Activated naive CD4-positive, alpha-beta T cell treated with anti-CD3 and anti-CD28 coated beads, Interleukin-2, amount 10 ng/mL, durations not matched to agents 7 days and 5 days (primary cell): ENCODE results near the gene RGS7.
"Not testable (repeated sequence)": the region's sequence is repeated elsewhere in the genome, so short reads cannot be mapped to it uniquely, and the experiment has no call there.

Experiments used
- CTCF ChIA-PET: fragments of 350-600 bp; sonication (Branson Sonifier 250); formaldehyde crosslinking; loops from one replicate; lab custom pipeline; 2021; ENCODE audit warnings: antibody characterized with exemption; lab: Charles Lee
- DNase-seq: peaks from one replicate; pipeline ENCODE4 v3.0.0-alpha.2; 2020
- H3K27ac Mint-ChIP-seq: one replicate; pipeline ENCODE4 v1.8.0; 2021; ENCODE audit warnings: mild to moderate bottlenecking, moderate library complexity, mixed read lengths
- H3K27me3 Mint-ChIP-seq: one replicate; pipeline ENCODE4 v1.8.0; 2021; ENCODE audit warnings: mild to moderate bottlenecking, mixed read lengths
- H3K36me3 Mint-ChIP-seq: one replicate; pipeline ENCODE4 v1.8.0; 2021; ENCODE audit warnings: mixed read lengths
- H3K4me1 Mint-ChIP-seq: one replicate; pipeline ENCODE4 v1.8.0; 2021; ENCODE audit warnings: mixed read lengths
- H3K4me3 Mint-ChIP-seq: one replicate; pipeline ENCODE4 v1.8.0; 2021; ENCODE audit warnings: mild to moderate bottlenecking, moderate library complexity, mixed read lengths
- H3K9me3 Mint-ChIP-seq: one replicate; pipeline ENCODE4 v1.8.0; 2021; ENCODE audit warnings: mixed read lengths

RGS7 gene

DNA sequence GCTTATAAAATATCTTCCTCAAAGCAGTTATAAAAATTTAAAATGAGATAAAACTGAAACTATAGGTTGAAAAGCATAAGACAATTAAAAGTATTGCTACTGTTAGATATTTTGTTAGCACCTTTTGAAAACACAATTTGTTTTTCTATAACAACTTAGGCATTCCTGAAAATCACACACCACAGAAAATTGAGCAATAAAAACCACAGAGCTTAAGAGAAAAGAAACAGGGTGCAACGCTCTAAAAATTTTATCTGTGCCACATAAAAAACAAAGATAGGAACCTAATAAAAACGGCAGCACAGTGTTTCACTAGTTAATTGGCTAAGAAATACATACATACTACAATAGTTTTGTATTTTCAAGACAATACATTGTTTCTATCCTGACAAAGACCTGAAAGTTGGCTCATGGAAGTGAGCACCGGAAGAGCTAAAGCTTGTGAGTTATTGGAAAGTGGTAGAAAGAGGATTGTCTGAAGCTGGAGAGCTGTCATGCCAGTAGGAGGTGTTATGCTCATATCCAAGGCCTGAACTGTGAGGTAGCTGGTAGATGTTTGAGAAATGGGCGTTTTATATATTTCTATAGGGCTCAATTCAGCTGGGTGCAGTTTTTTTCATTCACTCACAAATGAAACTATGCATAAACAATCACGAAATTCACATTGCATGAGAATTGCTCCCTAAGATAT, 45.8 kb downstream of the RGS7 start:
- Mint-ChIP-seq H3K9me3 (no peaks in the 10 kb centered on the region), H3K4me1 (no peaks in the 10 kb centered on the region), H3K27ac (no peak overlapping the region), H3K36me3 (no peaks in the 10 kb centered on the region), H3K27me3 (no peaks in the 10 kb centered on the region), H3K4me3 (no peak overlapping the region)
- DNase-seq = no peak
- CTCF ChIA-PET = no interaction called here

DNA sequence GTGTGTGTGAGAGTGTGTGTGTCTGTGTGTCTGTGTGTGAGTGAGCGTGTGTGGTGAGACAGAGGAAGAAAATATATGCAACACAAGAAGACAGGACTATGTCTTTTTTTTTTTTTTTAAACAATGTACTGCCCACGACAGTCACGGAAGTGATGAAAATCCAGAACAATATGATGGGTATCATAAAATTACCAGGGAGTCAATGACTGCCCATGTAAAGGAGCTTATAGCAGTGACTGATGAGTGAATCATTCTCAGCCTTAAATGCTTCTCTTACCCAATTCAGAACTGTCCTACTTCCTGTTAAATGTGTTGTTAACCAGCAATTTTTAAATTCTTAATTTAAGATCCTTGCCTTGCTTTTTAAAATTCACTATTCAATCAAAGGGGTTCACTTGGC, 46.6 kb downstream of the RGS7 start:
- H3K27ac Mint-ChIP-seq = no peak overlapping the region
- H3K4me1 Mint-ChIP-seq = no peaks in the 10 kb centered on the region
- CTCF ChIA-PET = no interaction called here
- H3K9me3 Mint-ChIP-seq = no peaks in the 10 kb centered on the region
- no peak for DNase-seq
- H3K27me3 Mint-ChIP-seq = no peaks in the 10 kb centered on the region
- H3K36me3 Mint-ChIP-seq = no peaks in the 10 kb centered on the region
- no peak overlapping the region for H3K4me3 Mint-ChIP-seq

DNA sequence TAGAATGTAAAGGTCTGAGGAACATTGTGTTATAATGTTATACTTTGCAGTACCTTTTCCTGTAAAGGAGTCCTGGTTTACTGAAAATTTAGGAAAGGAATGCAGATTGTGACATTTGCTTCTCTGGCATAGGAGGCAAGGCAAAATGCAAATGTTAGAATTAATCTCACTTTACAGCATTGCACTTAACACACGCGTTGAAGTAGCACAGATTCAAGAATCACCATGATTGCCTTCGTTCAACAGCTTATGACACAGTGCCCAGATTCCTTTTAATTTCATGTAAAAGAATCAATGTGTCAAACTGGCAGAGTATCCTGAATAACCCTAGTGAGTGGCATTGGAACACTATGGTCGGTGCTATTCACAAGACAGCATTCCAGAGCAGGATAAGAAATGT, 47.4 kb downstream of the RGS7 start:
- no peaks in the 10 kb centered on the region for H3K27me3 Mint-ChIP-seq
- no peaks in the 10 kb centered on the region for H3K4me1 Mint-ChIP-seq
- no peak overlapping the region for H3K27ac Mint-ChIP-seq
- DNase-seq = no peak
- H3K4me3 Mint-ChIP-seq = no peak overlapping the region
- no peaks in the 10 kb centered on the region for H3K36me3 Mint-ChIP-seq
- peaks cover 1% of the 10 kb centered on the region for H3K9me3 Mint-ChIP-seq
- CTCF ChIA-PET = no interaction called here

DNA sequence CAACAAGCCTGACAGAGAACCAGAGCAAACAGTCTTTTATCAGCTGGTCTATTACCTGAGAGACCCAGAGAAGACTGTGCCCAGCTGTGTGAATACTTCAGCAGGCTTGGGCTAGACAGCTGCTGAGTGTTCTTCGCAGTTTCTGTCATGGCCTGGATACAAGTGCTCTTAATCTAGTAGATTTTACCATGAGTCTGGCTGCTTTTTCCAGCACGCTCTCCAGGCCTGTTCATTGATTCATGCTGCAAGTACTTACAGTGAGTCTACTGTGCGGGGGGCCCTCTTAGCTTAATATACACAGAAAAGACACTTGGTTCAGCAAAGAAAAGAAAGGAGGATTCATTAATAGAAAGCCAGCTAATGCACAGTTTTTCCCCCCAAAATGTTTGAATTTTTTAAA, 48.5 kb downstream of the RGS7 start:
- Mint-ChIP-seq H3K27me3 (no peaks in the 10 kb centered on the region), H3K9me3 (peaks cover 10% of the 10 kb centered on the region), H3K4me1 (no peaks in the 10 kb centered on the region), H3K36me3 (no peaks in the 10 kb centered on the region), H3K4me3 (no peak overlapping the region), H3K27ac (no peak overlapping the region)
- DNase-seq = no peak
- CTCF ChIA-PET = no interaction called here

DNA sequence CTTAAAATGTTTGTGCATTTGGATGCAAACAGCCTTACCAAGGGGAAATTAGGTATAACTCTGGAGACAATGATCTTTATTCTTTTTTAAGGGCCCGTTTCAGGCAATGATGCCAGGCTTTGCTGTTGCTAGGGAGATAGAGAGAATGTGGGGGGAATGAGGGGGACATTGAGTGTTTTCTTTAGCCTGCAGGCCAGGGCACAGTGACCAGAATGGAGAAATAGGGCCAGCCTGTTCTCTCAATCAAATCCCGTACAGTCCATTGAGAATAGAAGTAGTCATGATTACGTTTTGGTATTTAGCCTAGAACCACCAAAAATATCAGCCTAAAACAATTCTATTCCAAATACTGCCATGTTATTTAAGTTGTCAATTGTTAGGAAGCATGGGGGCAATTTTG, 49.0 kb downstream of the RGS7 start:
- Mint-ChIP-seq H3K27ac (no peak overlapping the region), H3K9me3 (peaks cover 15% of the 10 kb centered on the region), H3K27me3 (no peaks in the 10 kb centered on the region), H3K4me1 (no peaks in the 10 kb centered on the region), H3K36me3 (no peaks in the 10 kb centered on the region), H3K4me3 (no peak overlapping the region)
- CTCF ChIA-PET = no interaction called here
- no peak for DNase-seq

DNA sequence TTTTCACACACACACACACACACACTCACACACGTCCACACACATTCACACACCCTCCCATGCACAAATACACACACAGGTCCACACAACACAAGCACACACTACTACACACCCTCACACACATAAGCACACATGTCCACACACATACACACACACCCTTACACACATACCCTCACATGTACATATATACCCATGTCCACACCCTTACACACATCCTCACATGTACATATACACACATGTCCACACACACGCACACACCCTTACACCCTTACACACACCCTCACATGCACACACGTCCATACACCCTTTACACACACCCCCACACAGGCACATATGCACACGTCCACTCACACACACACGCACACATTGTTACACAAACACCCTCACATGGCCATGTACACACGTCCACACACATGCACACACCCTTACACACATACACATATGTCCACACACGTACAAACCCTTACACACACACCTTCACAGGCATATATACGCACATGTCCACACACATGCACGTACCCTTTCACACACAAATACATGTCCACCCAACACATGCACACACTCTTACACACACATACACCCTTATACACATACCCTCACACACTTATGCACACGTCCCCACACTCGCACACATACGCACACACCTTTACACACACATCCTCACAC, 50.7 kb downstream of the RGS7 start:
- Mint-ChIP-seq H3K9me3 (peaks cover 19% of the 10 kb centered on the region), H3K27ac (no peak overlapping the region), H3K36me3 (no peaks in the 10 kb centered on the region), H3K27me3 (no peaks in the 10 kb centered on the region), H3K4me3 (no peak overlapping the region), H3K4me1 (no peaks in the 10 kb centered on the region)
- DNase-seq = no peak
- CTCF ChIA-PET = no interaction called here

DNA sequence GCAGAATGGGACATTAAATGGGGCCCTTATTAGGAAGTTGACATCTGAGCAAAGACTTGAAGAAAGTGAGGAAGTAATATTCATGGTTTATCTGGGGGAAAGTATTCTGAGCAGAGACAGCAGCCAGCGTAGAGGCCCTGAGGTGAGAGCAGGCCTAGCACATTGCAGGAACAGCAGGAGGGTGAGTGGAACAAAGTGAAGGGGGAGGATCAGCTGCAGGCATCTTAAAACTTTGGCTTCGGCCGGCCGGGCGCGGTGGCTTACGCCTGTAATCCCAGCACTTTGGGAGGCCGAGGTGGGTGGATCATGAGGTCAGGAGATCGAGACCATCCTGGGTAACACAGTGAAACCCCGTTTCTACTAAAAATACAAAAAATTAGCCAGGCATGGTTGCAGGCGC, 55.0 kb downstream of the RGS7 start:
- CTCF ChIA-PET, H3K4me3 Mint-ChIP-seq, H3K4me1 Mint-ChIP-seq, H3K27me3 Mint-ChIP-seq, H3K27ac Mint-ChIP-seq, H3K36me3 Mint-ChIP-seq, DNase-seq: not testable (repeated sequence)
- peaks cover 26% of the 10 kb centered on the region for H3K9me3 Mint-ChIP-seq

DNA sequence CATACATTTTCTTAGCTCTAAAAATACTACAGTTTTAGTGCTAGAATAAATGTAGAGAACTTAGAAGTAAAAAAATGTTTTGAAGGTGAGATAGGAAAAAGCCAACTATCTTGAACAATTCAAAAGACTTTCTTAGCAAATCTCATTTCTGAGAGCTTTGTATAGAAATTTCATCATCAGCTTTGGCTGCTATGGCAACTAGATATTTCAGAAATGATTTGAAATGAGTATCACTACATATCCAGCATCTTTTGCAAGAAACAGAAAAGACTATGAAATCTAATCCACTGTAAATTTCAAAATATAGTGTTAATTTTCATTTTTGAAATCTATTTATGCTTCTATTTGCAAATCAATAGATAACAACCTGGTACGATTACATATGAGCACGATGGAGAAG, 57.7 kb downstream of the RGS7 start:
- no peak overlapping the region for H3K4me3 Mint-ChIP-seq
- CTCF ChIA-PET = no interaction called here
- no peaks in the 10 kb centered on the region for H3K36me3 Mint-ChIP-seq
- no peaks in the 10 kb centered on the region for H3K27me3 Mint-ChIP-seq
- H3K27ac Mint-ChIP-seq = no peak overlapping the region
- no peaks in the 10 kb centered on the region for H3K4me1 Mint-ChIP-seq
- H3K9me3 Mint-ChIP-seq = peaks cover 27% of the 10 kb centered on the region
- DNase-seq = no peak

DNA sequence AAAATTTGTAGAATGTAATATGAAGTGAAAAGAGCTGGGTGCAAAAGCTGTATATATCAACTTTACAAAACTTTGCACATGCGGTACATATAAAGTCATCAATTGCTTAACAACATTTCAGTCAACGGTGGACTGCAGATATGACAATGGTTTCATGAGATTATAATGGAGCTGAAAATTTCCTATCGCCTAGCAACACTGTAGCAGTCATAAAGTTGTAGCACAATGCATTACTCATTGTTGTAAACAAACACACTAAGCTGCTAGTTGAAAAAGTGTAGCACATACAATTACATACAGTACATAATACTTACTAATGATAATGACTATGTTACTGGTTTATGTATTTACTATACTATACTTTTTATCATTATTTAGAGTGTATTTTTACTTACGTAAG, 64.0 kb downstream of the RGS7 start:
- H3K9me3 Mint-ChIP-seq = peaks cover 11% of the 10 kb centered on the region

DNA sequence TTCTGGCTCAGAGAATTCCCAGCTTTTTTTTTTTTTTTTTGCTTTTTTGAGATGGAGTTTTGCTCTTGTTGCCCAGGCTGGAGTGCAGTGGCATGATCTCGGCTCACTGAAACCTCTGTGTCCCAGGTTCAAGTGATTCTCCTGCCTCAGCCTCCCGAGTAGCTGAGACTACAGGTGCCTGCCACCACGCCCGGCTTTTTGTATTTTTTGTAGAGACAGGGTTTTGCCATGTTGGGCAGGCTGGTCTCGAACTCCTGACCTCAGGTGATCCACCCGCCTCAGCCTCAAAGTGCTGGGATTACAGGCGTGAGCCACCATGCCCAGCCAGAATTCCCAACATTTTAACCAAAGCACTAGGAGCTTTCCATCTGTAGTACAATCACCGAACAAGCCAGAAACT, 65.5 kb downstream of the RGS7 start:
- H3K4me3 Mint-ChIP-seq, H3K36me3 Mint-ChIP-seq, H3K27ac Mint-ChIP-seq, DNase-seq, H3K27me3 Mint-ChIP-seq, H3K4me1 Mint-ChIP-seq, CTCF ChIA-PET, H3K9me3 Mint-ChIP-seq: not testable (repeated sequence)

More for the DNA sequence above, 64.0 kb downstream of the RGS7 start:
- no peak overlapping the region for H3K4me3 Mint-ChIP-seq
- H3K4me1 Mint-ChIP-seq = no peaks in the 10 kb centered on the region
- H3K27me3 Mint-ChIP-seq = no peaks in the 10 kb centered on the region
- H3K27ac Mint-ChIP-seq = no peak overlapping the region
- CTCF ChIA-PET = no interaction called here
- H3K36me3 Mint-ChIP-seq = no peaks in the 10 kb centered on the region
- no peak for DNase-seq

DNA sequence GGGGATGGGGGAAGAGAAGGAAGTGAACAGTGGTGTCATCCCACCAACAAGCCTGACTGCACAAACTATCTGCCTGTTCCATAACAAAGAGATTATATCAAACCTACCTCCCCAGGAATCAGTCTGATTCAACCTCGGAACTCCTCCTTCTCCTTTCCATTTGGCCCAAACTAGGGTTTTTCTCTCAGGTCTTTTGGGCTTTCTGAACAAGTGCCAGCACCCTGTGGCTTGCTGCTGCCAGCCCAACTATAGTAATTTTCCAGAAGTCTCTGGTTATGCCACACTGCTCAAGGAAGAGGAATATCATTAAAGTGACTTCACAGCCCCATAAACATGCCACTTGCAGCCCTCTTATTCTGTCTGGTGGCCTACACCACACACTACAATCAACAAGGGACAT, 70.5 kb downstream of the RGS7 start:
- Mint-ChIP-seq H3K36me3 (no peaks in the 10 kb centered on the region), H3K27ac (no peak overlapping the region), H3K9me3 (peaks cover 16% of the 10 kb centered on the region), H3K4me1 (no peaks in the 10 kb centered on the region), H3K4me3 (no peak overlapping the region), H3K27me3 (no peaks in the 10 kb centered on the region)
- DNase-seq = no peak
- CTCF ChIA-PET = no interaction called here

DNA sequence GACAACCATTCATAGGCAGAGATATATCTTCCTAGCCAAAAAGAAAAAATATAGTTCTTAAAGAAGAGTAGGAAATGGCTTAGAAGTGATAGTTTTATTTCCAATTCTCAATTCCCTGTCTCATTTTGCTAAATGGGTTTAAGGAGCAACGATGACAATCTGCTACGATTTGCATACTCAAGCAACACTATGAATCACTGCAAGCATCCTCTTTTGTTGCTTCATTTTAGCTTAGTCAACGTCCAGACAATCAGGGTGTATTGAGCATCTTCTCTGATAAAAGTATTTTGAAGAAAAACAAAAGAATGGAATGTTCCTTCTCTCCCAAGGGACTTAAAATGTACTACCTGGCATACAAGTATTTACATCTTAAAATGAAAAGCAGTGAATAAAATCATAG, 80.6 kb downstream of the RGS7 start:
- CTCF ChIA-PET = no interaction called here
- no peak overlapping the region for H3K4me3 Mint-ChIP-seq
- H3K27me3 Mint-ChIP-seq = no peaks in the 10 kb centered on the region
- DNase-seq = no peak
- no peak overlapping the region for H3K27ac Mint-ChIP-seq
- no peaks in the 10 kb centered on the region for H3K36me3 Mint-ChIP-seq
- H3K4me1 Mint-ChIP-seq = no peaks in the 10 kb centered on the region
- peaks cover 43% of the 10 kb centered on the region for H3K9me3 Mint-ChIP-seq

DNA sequence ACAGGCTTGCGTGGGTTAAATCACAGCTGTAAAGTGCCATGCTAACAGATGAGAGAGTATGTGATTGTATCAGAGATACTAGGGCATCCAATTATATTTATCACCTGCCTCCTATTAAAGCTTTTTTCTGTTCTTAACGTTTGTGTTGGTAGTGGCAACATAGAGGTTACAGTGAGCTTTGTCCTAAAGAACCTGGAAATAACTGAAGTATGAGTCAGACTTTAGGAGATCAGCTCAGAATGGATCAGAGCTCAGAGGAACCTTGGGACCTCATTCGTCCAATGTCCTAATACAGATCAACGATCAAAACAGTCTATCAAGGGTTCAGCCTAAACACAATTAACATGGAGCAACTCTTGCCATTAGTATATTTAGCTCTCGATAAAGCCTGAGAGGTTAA, 81.0 kb downstream of the RGS7 start:
- peaks cover 44% of the 10 kb centered on the region for H3K9me3 Mint-ChIP-seq
- CTCF ChIA-PET = interaction anchor here (0.8 kb wide), 1 partner anchor 12 kb away, joined by 3 read pairs; no protein-coding TSS in a partner anchor

DNA sequence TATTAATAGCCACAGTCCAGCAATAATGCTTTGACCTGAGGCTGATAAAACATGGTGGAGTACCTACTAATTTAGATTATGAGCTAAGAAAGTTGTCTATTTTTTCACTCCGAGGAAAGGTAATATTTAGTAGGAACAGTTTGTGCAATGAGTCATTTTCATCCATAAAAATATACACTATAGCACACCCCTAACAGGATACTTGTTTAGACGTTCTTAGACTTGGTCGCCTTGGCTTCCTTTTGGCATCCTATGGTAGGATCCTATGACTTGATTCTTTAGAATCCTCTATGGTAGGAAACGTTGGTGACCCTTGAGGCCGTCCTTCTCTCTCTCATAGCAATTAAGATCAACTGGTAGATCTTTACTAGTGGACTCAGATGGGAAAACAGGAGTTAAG, 81.8 kb downstream of the RGS7 start:
- CTCF ChIA-PET = interaction anchor here (0.8 kb wide), 1 partner anchor 11 kb away, joined by 3 read pairs; no protein-coding TSS in a partner anchor
- DNase-seq = no peak
- Mint-ChIP-seq H3K36me3 (no peaks in the 10 kb centered on the region), H3K4me3 (no peak overlapping the region), H3K27ac (no peak overlapping the region), H3K27me3 (no peaks in the 10 kb centered on the region), H3K9me3 (peaks cover 46% of the 10 kb centered on the region), H3K4me1 (no peaks in the 10 kb centered on the region)

More for the DNA sequence above, 81.0 kb downstream of the RGS7 start:
- Mint-ChIP-seq H3K4me3 (no peak overlapping the region), H3K36me3 (no peaks in the 10 kb centered on the region), H3K27ac (no peak overlapping the region), H3K27me3 (no peaks in the 10 kb centered on the region), H3K4me1 (no peaks in the 10 kb centered on the region)
- DNase-seq = no peak

DNA sequence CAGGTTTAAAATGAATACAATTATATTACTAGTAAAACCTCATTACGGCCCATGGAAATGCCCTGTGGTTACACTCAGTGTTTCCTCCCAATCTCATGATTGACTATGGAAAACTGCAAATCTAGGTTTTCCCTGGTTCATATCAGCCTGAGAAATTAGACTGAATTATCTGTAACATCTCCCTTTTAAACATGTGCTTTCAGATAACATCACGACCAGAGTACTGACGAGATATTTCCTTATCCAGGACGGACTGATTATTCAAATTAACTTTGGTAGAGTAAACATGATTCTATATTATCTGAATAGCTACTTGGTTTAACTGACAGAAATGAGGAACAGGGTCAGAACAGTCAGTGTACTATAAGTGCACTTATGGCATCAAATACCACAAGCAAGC, 82.3 kb downstream of the RGS7 start:
- Mint-ChIP-seq H3K9me3 (peaks cover 45% of the 10 kb centered on the region), H3K36me3 (no peaks in the 10 kb centered on the region), H3K27me3 (no peaks in the 10 kb centered on the region), H3K4me3 (no peak overlapping the region), H3K27ac (no peak overlapping the region), H3K4me1 (no peaks in the 10 kb centered on the region)
- CTCF ChIA-PET = no interaction called here
- no peak for DNase-seq
